CD4-positive, alpha-beta T cell treated with Interleukin-4 for 1 hour (primary cell): Measurements from ENCODE around the gene KLK5.
"Not testable (repeated sequence)": the region's sequence is repeated elsewhere in the genome, so short reads cannot be mapped to it uniquely, and the experiment has no call there.

Source experiments
- DNase-seq, 2 donors: peaks; one replicate each; pipeline ENCODE4 v3.0.0-alpha.2; 2020 to 2022

Gene KLK5

DNA sequence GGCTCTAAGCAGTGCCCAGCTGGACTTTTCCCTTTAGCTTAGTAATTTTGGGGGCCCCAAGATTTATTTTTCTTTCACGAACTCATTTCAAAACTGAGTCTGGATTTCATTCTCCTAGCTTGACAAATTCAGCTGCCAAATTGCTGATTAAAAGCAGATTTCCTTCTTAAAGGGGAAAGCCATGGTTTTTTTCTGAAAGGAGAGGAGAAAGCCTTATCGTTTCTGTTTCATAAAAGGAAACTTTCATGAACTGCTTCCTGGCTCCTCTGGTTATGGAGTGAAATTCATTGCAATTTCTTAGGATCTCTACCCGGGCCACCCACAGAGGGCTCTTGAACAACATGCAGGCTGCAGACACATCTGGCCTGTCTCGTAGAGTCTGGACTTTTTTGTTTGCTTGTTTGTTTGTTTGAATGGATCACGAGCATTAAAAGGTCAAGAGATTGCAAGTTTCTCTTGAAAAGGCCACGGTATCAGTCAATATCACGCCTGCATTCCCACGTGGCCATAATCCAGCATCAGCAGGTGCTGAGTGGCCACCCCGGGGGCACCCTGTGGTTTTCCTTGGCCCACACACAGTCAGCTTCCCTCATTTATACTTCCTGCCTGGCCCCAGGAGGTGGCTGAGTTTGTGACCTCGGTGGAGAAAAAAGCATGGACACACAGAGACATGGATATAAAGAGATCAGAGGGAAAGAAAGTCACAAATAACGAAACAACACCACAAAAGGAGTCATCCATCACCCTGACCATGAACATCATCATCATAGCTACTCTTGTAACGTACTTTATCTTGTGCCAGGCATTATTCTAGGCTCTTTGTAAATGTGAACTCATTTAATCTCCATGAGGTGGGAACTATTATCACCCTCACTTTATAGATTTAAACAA, 31.2 kb downstream of the KLK5 start:
- no peak for DNase-seq

GRCh38 chr19:50916069-50916468, 36.8 kb downstream of the KLK5 start:
- DNase-seq, result no peak

- no peak for DNase-seq
Measured at GRCh38 chr19:50912727-50913716, 39.8 kb downstream of the KLK5 start.

DNA sequence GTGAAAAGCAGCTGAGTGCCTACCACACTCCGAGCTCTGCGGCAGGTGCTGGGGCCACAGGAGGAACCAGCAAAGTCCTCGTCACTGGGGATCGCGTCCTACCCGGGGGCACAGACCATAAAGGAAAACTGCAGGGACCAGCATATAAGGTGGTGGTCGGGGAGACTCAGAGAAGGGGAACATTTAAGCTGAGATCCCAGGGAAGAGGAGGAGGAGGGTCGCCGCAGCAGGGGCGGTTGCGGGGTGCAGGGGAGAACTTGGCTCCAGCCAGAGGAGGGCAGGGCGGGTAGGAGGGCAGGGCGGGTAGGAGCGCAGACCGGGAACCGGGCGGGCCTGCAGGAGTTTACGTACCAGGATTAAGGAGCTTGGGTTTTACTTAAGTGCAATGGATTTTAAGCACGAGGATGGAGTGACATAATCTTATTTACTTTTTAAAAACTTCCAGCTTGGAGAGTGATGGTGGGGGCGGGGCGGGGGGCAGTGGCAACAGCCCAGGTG, 40.7 kb downstream of the KLK5 start:
- DNase-seq, result no peak

DNA sequence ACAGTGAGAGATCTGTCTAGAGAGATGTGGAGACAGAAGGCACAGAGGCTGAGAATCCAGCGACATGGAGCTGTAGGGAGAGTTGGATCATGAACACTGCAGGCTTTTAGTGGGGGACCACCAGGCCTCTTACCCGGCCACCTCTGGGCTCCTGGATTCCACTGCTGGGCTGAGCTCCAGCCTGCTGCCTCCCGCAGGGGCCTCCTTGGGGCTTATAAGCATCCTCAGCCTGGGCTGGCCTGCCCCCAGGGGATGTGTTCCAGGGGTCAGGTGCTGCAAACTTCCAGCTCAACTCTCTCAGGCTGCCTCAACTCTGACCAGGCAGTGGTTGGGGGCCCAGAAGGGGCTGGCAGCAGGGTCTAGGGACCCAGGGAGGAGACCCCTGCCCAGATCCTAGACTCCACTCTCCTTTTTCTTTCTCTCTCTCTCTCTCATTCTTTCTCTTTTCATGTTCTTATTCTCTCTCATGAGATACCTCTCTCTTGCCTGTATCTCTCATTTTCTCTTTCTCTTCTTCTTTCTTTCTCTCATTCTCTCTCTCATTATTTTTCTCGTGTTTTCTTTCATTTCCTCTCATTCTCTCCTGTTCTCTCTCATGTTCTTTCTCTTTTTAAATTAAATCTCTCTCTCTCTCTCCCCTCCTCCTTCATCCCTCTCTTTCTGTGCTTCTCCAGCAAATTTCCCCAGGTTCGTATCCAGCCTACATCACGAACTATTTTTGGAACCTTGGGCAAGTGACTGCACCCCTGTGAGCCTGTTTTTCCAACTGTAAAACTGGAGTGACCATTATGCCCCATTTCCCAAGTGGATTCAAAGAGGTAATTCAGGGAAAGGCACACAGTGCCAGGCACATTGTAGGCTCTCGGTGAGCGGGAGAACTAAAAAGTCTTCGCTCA, 41.4 kb downstream of the KLK5 start, which contains the start of gene KLK4:
Gene KLK4, minus strand, starts transcription at position 190 of the 896 bp plus-strand sequence. CDS start 657 bp downstream, outside the sequence.
- DNase-seq, result no peak

DNA sequence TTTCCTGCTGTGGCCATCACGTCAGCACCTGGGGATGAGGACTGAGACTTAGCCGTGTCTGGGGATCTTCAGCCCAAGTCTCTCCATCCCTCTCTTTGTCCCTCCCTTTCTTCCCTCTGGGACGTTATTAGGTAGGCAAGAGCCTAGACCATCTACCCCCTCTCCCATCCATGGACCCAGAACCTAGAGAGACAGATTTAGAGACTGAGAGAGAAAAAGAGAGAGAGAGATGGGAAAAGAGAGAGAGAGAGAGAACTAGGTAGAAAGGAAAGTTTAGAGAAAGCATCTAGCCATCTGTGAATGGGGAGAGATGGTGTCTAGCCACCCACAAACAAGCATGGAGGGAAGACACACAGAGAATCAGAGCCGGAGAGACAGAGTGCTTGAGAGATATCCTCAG, 42.1 kb downstream of the KLK5 start:
- no peak for DNase-seq

- peak in 1 of 2 donors; percentile 14 for DNase-seq
Measured at GRCh38 chr19:50909240-50910070, 43.4 kb downstream of the KLK5 start.

- DNase-seq, result no peak
Measured at GRCh38 chr19:50908336-50908735, 44.5 kb downstream of the KLK5 start.

DNA sequence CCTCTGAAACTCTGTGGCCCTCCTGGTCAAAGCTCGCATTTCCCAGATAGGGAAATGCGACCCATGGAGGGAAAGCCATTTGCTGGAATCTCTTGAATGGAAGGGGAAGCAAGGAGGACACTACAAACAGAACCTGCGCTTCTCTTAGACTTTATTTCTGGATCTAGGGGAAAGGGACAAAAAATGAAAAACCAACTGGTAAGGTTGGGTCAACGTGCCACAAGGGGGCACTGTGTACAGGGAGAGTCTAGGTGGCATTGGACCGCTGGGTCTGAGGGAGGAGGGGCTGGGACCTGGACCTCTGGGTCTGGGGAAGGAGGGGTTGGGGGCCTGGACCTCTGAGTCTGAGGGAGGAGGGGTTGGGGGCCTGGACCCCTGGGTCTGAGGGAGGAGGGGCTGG, 46.6 kb downstream of the KLK5 start:
- DNase-seq, result no peak

DNA sequence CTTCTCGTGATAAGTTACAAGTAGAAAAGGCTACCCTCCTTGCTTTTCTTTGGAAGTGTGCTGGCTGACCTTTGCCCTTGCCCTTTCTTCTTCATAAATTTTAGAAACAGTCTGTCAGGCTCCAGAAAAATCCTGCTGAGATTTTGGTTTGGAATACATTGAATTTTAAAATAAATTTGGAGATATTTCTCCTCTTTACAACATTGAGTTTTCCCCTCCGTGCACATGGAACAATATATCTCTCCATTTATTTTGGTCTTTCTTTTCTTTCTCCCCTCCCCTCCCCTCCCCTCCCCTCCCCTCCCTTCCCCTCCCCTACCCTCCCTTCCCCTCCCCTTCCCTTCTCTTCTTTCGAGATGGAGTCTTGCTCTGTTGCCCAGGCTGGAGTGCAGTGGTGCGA, 50.2 kb downstream of the KLK5 start:
- DNase-seq, result no peak

DNA sequence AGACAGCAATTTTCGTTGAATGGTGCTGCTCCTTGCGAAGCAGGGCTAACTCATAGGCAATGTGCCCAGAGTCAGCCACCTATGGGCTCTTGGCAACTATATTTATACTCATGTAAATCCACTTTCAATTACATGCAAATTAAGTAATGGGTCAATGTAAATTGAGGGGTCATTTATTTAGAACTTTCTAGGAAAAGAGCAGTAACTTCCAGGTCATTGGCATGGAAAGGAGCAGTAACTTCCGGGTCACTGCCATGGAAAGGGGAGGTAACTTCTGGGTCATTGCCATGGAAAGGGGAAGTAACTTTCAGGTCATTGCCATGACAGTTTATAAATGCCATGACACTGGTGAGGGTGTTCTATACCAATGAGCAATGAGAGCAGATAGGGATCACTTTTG, 53.3 kb downstream of the KLK5 start:
- no peak for DNase-seq

- DNase-seq, result no peak
Measured at GRCh38 chr19:50898018-50898417, 54.8 kb downstream of the KLK5 start.

GRCh38 chr19:50897612-50898011, 55.2 kb downstream of the KLK5 start:
- no peak for DNase-seq

- DNase-seq, result no peak
Measured at GRCh38 chr19:50897191-50897607, 55.6 kb downstream of the KLK5 start.

DNA sequence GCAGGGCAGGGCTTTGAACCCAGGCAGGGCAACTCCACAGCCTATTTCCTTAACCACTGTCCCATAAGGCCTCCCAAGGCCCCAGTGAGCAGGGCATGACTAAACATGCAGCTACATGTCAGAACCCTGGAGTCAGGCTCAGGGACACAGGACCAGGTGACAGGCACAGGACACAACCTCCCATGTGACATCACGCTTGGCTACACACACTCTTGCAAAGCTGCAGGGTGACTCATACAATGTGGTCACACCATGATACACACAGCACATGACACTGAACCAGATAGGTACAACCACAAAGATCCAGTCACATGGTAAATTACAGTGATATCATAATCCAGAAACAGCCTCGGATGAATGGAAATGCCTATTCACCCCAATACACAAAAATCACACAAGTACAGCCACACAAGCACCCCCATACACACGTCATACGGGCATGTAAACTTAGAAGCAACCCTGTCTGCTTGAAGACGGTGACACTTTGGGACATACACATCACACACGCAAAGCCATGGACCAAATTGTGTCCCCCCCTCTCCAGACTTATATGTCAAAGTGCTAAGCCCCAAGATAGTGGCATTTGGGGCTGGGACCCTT, 56.1 kb downstream of the KLK5 start:
- peak in 1 of 2 donors; percentile 58 for DNase-seq

DNA sequence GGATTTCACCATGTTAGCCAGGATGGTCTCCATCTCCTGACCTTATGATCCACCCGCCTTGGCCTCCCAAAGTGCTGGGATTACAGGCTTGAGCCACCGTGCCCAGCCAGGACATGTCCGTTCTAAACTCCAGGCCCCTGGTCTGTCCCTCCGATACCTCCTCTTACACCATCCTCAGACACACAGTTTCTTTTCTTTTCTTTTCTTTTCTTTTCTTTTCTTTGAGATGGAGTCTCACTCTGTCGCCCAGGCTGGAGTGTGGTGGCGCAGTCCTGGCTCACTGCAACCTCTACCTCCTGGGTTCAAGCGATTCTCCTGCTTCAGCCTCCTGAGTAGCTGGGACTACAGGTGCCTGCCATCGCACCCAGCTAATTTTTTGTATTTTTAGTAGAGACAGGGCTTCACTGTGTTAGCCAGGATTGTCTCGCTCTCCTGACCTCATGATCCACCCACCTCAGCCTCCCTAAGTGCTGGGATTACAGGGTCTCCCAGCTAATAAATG, 56.7 kb downstream of the KLK5 start:
- not testable (repeated sequence) for DNase-seq

DNA sequence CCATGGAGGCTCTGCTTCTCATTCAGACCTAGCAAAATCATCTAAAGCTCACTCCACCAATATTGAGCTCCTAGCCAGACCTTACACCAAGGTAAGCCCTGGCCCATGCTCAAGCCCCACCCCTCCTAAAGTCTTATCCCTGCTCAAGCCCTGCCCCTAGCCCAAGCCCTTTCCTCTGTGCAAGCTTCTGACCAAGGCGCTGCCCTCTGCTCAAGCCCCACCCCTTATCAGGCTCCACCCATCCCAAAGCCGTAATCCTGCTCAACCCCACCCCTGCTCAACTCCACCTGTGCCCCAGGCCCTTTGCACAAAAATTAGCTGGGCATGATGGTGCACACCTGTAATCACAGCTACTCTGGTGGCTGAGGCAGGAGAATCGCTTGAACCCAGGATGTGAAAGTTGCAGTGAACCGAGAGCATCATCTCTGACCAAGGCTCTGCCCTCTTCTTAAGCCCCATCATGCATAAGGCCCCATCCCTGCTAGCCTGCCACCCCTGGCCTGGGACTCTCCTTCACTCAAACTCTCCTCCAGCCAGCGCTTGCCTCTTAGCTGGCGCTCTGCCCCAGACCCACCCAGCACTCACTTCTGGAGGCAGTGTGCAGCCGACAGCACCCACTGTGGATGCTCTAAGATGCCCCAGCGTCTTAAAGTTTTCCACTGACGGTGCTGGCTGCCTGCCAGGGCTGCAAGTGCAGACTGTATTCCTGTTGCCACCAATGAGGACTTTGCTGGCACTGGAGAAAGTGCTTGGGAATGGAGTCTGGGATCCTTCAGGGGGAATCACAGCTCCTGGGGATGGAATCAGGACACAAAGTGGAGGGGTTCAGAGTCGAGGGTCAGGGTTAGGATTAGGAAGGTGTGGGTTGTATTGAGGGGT, 58.1 kb downstream of the KLK5 start:
- no peak for DNase-seq
